GM12878 (cell line): ENCODE results near the gene YKT6. TPM values are rescaled to one million over a fixed set of nuclear protein-coding genes. Genes with fewer than 3 reads are reported as not detected.

Source experiments
- ATAC-seq: fragments of 200-7000 bp; cut with Tn5 transposase; 3 replicates; pipeline ENCODE4 v1.9.1; 2020; ENCODE audit warnings: mild to moderate bottlenecking, moderate library complexity
- BruUV-seq: library from RNA; stranded (reverse); fragments of 400-500 nt; replicated peaks from 2 replicates; lab custom pipeline; 2021; lab: Mats Ljungman, UMichigan
- CTCF ChIA-PET: fragments of 300-600 bp; sonication (Branson Sonifier 250); formaldehyde crosslinking; extraction: SDS; loops from one replicate; lab custom pipeline; 2021; ENCODE audit warnings: inconsistent platforms; lab: Yijun Ruan, JAX
- POLR2A ChIA-PET: fragments of 350-600 bp; formaldehyde crosslinking; extraction: SDS; loops from one replicate; lab custom pipeline; 2021; ENCODE audit warnings: inconsistent platforms; lab: Charles Lee
- RAD21 ChIA-PET: fragments of 300-600 bp; sonication (Branson Sonifier 250); formaldehyde crosslinking; loops from one replicate; lab custom pipeline; 2023; ENCODE audit warnings: antibody characterized with exemption; ENCODE audit not compliant: unreplicated experiment; lab: Charles Lee
- SMC1A ChIA-PET: fragments of 300-600 bp; sonication (Branson Sonifier 250); formaldehyde crosslinking; loops from one replicate; lab custom pipeline; 2023; ENCODE audit not compliant: unreplicated experiment, uncharacterized antibody; lab: Charles Lee
- DNase-seq: peaks from one replicate; pipeline ENCODE4 v3.0.0-alpha.2; 2011; ENCODE audit warnings: low read depth, low spot score
- FAIRE-seq: peaks from 3 replicates; lab custom pipeline; 2011; peaks lifted over from hg19 to GRCh38; lab: Jason Lieb, UNC
- H2AFZ ChIP-seq: 2 replicates; pipeline ENCODE4 v1.6.0; 2011; ENCODE audit warnings: low read depth, low read length, control low read depth; ENCODE audit not compliant: control insufficient read depth
- H3K27ac ChIP-seq: 2 replicates; pipeline ENCODE4 v1.5.1; 2011; ENCODE audit warnings: control low read depth; ENCODE audit not compliant: control insufficient read depth, insufficient read depth
- H3K27me3 ChIP-seq, 2 experiments: replicated peaks in 1 of 2; 2 replicates each; pipeline versions ENCODE4 v1.6.0 to v1.6.1; 2011; ENCODE audit warnings: low read length in 1 of 2; ENCODE audit not compliant: control insufficient read depth in 2 of 2, insufficient read depth in 2 of 2
- H3K36me3 ChIP-seq, 2 experiments: 2 replicates each; pipeline ENCODE4 v1.5.1; 2011; ENCODE audit warnings: low read length in 1 of 2; ENCODE audit not compliant: control insufficient read depth in 2 of 2, insufficient read depth in 2 of 2
- H3K4me1 ChIP-seq: 2 replicates; pipeline ENCODE4 v1.6.1; 2011; ENCODE audit warnings: mild to moderate bottlenecking, low read length, moderate library complexity, mixed read lengths; ENCODE audit not compliant: control insufficient read depth, insufficient read depth
- H3K4me2 ChIP-seq: 2 replicates; pipeline ENCODE4 v1.6.0; 2011; ENCODE audit warnings: control low read depth; ENCODE audit not compliant: control insufficient read depth, insufficient read depth
- H3K4me3 ChIP-seq: fragments of 200-600 bp; sonication (generic); 2 replicates; pipeline ENCODE4 v1.5.1; 2016
- H3K79me2 ChIP-seq: 2 replicates; pipeline ENCODE4 v1.6.0; 2011; ENCODE audit warnings: low read length; ENCODE audit not compliant: control insufficient read depth, insufficient read depth
- H3K9ac ChIP-seq: 2 replicates; pipeline ENCODE4 v1.8.0; 2011; ENCODE audit warnings: low read length, control low read depth, mixed read lengths; ENCODE audit not compliant: control insufficient read depth, insufficient read depth
- H3K9me3 ChIP-seq: replicated peaks from 3 replicates; pipeline ENCODE4 v1.5.1; 2011; ENCODE audit warnings: mild to moderate bottlenecking, low read length; ENCODE audit not compliant: control insufficient read depth, insufficient read depth
- H4K20me1 ChIP-seq: 2 replicates; pipeline ENCODE4 v1.6.0; 2011; ENCODE audit not compliant: control insufficient read depth, insufficient read depth
- BHLHE40 ChIP-seq, 2 experiments: fragments of 450-650 bp in 1 of 2; IDR thresholded peaks; 2 replicates each; pipeline ENCODE4 v1.6.1; 2011 to 2017; ENCODE audit warnings: low read depth in 2 of 2, borderline replicate concordance in 1 of 2, improper control_type of control experiment in 1 of 2, low read length in 1 of 2, mild to moderate bottlenecking in 1 of 2
- CBX3 ChIP-seq: fragments of 200-600 bp; sonication (generic); IDR thresholded peaks from 2 replicates; pipeline ENCODE4 v1.6.1; 2016; ENCODE audit warnings: low read depth, borderline replicate concordance
- CEBPB ChIP-seq, 2 experiments: fragments of 150-350 bp in 1 of 2; IDR thresholded peaks; 2 replicates each; pipeline ENCODE4 v1.6.1; 2012 to 2014; ENCODE audit warnings: low read depth in 2 of 2, low read length in 2 of 2, borderline replicate concordance in 1 of 2, inconsistent platforms in 1 of 2
- GABPA ChIP-seq: IDR thresholded peaks from 2 replicates; pipeline ENCODE4 v1.6.1; 2014; ENCODE audit warnings: antibody characterized with exemption, low read depth, mild to moderate bottlenecking, inconsistent platforms
- IRF4 ChIP-seq: IDR thresholded peaks from 2 replicates; pipeline ENCODE4 v1.6.1; 2011; ENCODE audit warnings: low read depth, low read length
- NBN ChIP-seq: fragments of 450-650 bp; IDR thresholded peaks from 2 replicates; pipeline ENCODE4 v1.6.1; 2016
- NR2F1 ChIP-seq: fragments of 450-650 bp; conservative IDR thresholded peaks from 2 replicates; pipeline ENCODE4 v1.6.1; 2017; ENCODE audit warnings: mild to moderate bottlenecking
- NRF1 ChIP-seq: conservative IDR thresholded peaks from 2 replicates; pipeline ENCODE4 v1.6.1; 2011; ENCODE audit warnings: mild to moderate bottlenecking, low read depth, low read length, improper control_type of control experiment
- POU2F2 ChIP-seq: IDR thresholded peaks from 3 replicates; pipeline ENCODE4 v1.6.1; 2011; ENCODE audit warnings: low read depth, mild to moderate bottlenecking, low read length, borderline replicate concordance
- RBBP5 ChIP-seq: fragments of 200-600 bp; sonication (generic); conservative IDR thresholded peaks from 2 replicates; pipeline ENCODE4 v1.6.1; 2016
- REST ChIP-seq: IDR thresholded peaks from 2 replicates; pipeline ENCODE4 v1.6.1; 2012; ENCODE audit warnings: mild to moderate bottlenecking, low read depth, low read length
- STAT3 ChIP-seq: IDR thresholded peaks from 2 replicates; pipeline ENCODE4 v1.6.1; 2011; ENCODE audit warnings: low read depth, low read length, improper control_type of control experiment
- TCF7 ChIP-seq: IDR thresholded peaks from 2 replicates; pipeline ENCODE4 v1.6.1; 2014; ENCODE audit warnings: antibody characterized with exemption, borderline replicate concordance
- ZNF384 ChIP-seq: IDR thresholded peaks from 2 replicates; pipeline ENCODE4 v1.6.1; 2012; ENCODE audit warnings: low read depth, mild to moderate bottlenecking, low read length, improper control_type of control experiment, borderline replicate concordance
- WGBS: methylation state at CpG from one replicate; pipeline ENCODE4 v1.1.6; 2016; ENCODE audit warnings: low lambda C conversion rate; ENCODE audit not compliant: insufficient replicate concordance, insufficient coverage; ENCODE audit errors: missing lambda C conversion rate; 5-methylcytosine and 5-hydroxymethylcytosine counted together
- in situ Hi-C: fragments of 300-500 bp; cut with MboI; formaldehyde crosslinking; loops from 9 replicates; pipeline ENCODE4 v1.14.3; 2018; ENCODE audit warnings: mixed read lengths
- intact Hi-C: fragments of 100-400 bp; cut with micrococcal nuclease; formaldehyde crosslinking; loops from one replicate; pipeline ENCODE4 v1.14.2; 2022; ENCODE audit not compliant: unreplicated experiment
- polyA plus RNA-seq, 11 experiments: library from polyadenylated mRNA; depleted of rRNA in 4 of 11; unstranded in 6 of 11; stranded (reverse) in 5 of 11; fragments of >200 nt; fragmentation: Nextera tagmentation in 4 of 11; fragmentation: Illumina TruSeq in 1 of 11; extraction: Ambion mirVana in 4 of 11; extraction: Trizol in 1 of 11; gene quantifications; 1 replicate in 1 of 11; 2 replicates in 10 of 11; pipeline versions ENCODE4 v1.2.1 to v1.2.3, GENCODE V29; 2011 to 2016; ENCODE audit warnings: inconsistent platforms in 2 of 11, missing spikeins in 2 of 11, low read depth in 1 of 11
- total RNA-seq, 4 experiments: library from RNA; depleted of rRNA in 3 of 4; stranded (reverse); fragments of >200 nt in 3 of 4; fragmentation: Illumina TruSeq in 1 of 4; extraction: Trizol in 1 of 4; gene quantifications; 2 replicates each; pipeline versions ENCODE4 v1.2.1 to v1.2.3, GENCODE V29; 2013 to 2021

YKT6 gene
- total and polyA plus RNA-seq, 10 of the 15 experiments (the other 5 are each of a cell fraction or from before 2014, with no cell fraction given): 1.7 to 95.2 (median 70.5) TPM

DNA sequence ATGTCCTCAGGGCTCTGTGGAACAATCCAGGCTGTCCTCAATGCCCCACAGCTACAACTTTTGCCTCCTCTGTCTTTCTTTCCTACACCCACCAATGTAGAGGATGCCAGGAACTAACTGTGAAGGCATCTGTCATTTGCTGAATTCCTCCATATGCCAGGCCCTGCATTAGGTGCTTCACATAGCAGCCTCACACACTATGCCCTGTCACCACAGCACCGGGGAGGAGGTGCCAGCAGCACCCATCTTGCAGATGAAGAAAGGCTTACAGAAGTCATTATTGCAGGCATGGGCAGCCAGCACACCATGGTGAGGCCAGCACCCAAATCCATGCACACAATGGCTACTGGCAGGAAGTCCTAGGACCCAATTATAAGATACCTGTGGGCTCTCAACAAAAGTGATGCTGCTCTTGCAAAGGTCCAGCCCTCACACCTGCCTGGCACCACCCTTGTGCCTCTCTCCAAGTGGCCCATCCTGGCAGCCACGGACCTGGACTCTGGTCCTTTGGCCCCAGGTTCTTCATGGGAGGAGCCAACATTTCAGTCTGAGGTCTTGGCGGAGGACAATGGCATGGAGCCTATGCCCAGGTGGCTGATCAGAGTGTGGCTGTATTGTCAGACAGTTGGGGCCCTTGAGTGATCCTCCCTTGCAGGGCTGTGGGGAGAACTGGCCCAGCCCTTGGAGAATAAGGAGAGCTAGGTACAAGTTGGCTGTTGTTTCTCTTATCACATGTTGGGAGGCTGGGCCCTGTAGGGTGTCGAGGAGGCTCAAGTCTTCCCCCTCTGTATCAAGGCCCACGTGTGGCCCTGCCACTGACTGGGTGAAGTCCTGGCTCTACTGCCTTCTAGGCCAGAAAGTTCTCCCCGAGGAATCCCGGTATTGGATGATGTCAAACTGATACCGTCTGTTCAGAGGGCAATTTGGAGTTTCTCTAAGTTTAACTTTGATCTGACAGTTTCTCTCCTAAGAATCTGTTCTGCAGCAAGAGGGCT lies 45.3 kb upstream of the YKT6 start:
- Histone ChIP-seq H3K27me3 (no peaks in the 10 kb centered on the region; a peak in 2 of 4 replicates), H3K9me3 (no peaks in the 10 kb centered on the region), H3K4me3 (no peak overlapping the region), H3K36me3 (no peaks in the 10 kb centered on the region), H3K4me2 (no peak overlapping the region), H3K9ac (no peak overlapping the region), H3K79me2 (no peaks in the 10 kb centered on the region), H2AFZ (no peak overlapping the region), H4K20me1 (no peaks in the 10 kb centered on the region), H3K4me1 (peaks cover 4% of the 10 kb centered on the region), H3K27ac (no peak overlapping the region)
- ATAC-seq: no peak
- DNase-seq: no peak
- TF ChIP-seq TCF7 (no peak), BHLHE40 (IDR thresholded peaks at IDR 0.05; ENCODE audit: borderline replicate concordance in 1 of 2, low read depth in 2 of 2, low read length in 1 of 2) (no peak), RBBP5 (no peak), CBX3 (no peak)
- CTCF ChIA-PET: no interaction called here
- in situ Hi-C loops (no loop called here), intact Hi-C loops (no loop called here)
- BruUV-seq: no TSS peak
- WGBS: 17% methylated on average over 8 of the region's 8 CpGs
- RAD21 ChIA-PET: no interaction called here
- no peak for FAIRE-seq
- POLR2A ChIA-PET: no interaction called here
- SMC1A ChIA-PET: no interaction called here

DNA sequence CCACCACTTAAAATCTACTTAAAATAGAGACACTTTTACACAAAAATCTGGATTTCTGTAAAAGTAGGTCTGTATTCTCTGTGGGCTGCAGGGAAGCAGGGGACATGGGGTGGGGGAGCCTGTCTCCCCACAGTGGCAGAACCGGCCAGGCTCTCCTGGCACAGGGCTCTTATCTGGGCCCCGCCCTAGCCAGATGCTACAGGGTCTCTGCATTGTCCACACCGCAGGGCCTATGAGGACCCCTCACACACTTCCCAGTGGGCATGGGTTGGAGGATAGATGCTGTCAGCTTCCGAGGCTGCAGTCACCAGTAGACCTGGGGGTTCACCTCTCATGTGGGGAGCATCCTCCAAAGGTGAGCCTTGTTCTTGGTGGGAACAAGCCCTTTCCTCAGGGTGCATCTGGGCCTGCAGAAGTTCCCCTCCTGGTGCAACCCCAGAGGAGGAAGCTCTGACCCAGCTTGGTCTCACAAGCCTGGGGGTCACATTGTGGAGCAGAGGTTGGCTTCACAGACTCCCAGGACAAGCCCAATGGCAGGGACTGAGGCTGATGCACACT lies 44.2 kb upstream of the YKT6 start:
- BruUV-seq: no TSS peak
- no peak overlapping the region for H2AFZ ChIP-seq
- no peaks in the 10 kb centered on the region for H3K36me3 ChIP-seq
- H4K20me1 ChIP-seq: no peaks in the 10 kb centered on the region
- H3K9ac ChIP-seq: no peak overlapping the region
- H3K9me3 ChIP-seq: no peaks in the 10 kb centered on the region
- FAIRE-seq (no peak), DNase-seq (no peak), ATAC-seq (no peak)
- POLR2A ChIA-PET: no interaction called here
- intact Hi-C loops (no loop called here), in situ Hi-C loops (no loop called here)
- WGBS: 8% methylated on average over 4 of the region's 4 CpGs
- RAD21 ChIA-PET: no interaction called here
- SMC1A ChIA-PET: no interaction called here
- no peak overlapping the region for H3K27ac ChIP-seq
- CTCF ChIA-PET: no interaction called here
- no peaks in the 10 kb centered on the region for H3K79me2 ChIP-seq
- H3K4me2 ChIP-seq: no peak overlapping the region
- H3K4me1 ChIP-seq: no peaks in the 10 kb centered on the region
- H3K4me3 ChIP-seq: no peak overlapping the region
- H3K27me3 ChIP-seq: no peaks in the 10 kb centered on the region; a peak in 2 of 4 replicates
- no peak for TF ChIP-seq REST
- TF ChIP-seq STAT3: no peak
- TF ChIP-seq POU2F2: no peak
- TF ChIP-seq NBN: no peak
- TF ChIP-seq IRF4: no peak
- TF ChIP-seq GABPA: no peak
- no peak for TF ChIP-seq NR2F1
- TF ChIP-seq ZNF384: no peak
- TF ChIP-seq NRF1: no peak
- TF ChIP-seq CEBPB (IDR thresholded peaks at IDR 0.05; ENCODE audit: borderline replicate concordance in 1 of 2, low read depth in 2 of 2, low read length in 2 of 2): no peak
